ENCODE results near the gene CLCF1.

CLCF1 gene

DNA sequence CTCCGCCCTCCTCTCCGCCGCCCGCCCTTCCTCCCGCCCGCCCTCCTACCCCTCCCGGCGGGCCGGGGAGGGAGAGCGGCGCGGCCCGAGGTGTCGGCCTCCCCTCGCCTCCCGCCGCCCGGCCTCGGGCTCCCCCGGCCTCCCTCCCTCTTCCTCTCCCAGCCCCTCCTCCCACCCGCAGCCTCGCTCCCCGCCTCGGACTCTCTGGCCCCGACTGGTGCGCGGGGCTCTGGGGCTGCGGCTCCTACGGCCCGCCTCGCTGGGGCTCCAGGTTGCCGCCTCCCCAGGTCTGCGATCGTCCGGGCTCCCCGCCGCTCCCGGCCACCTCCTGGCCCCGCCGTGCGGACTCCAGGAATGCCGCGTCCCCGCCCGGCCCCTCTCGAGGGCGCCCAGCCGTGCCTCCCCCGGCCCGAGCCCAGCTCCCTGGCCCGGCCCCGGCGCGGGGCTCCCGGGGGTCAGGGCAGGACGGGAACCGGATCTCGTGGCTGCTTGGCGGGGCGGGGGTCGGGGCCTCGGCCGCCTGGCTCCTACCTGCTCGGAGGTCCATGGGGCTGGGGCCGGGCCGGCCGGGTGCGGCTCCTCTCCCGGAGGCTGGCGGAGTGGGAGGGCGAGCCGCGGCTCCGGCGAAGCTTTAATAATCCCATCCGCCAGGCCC, at the start of gene CLCF1:
TSS of gene CLCF1 (minus strand) at position 606 of the 655 bp plus-strand sequence. CDS start at position 547, 59 bp downstream.
- DNase-seq (ENCODE audit: low read depth in 2 of 2, low spot score in 1 of 2) = no peak

DNA sequence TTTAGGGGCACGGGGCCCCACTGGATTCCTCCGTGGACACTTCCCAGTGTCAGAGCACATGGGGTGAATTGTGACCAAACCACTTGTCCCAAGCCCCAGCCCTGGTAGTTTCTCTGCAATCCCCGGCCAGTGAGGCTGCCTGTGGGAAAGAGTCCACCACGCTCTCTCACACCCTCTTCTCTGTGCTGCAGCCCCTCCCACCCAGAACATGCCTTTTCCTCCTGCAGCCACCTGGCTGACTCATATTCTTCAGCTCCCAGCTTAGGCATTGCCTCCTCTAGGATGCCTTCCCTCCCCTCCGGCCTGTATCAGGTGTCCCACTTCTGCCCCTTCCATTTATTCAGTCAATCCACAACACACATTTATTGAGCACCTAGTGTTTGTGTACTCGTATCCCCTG, 49.5 kb upstream of the CLCF1 start:
- DNase-seq (ENCODE audit: low read depth in 2 of 2, low spot score in 1 of 2) = no peak

- no peak for DNase-seq (ENCODE audit: low read depth in 2 of 2, low spot score in 1 of 2)
Measured at GRCh38 chr11:67421430-67422031, 48.1 kb upstream of the CLCF1 start.

GRCh38 chr11:67420646-67421429, 47.4 kb upstream of the CLCF1 start:
- DNase-seq (ENCODE audit: low read depth in 2 of 2, low spot score in 1 of 2) = peak; percentile 98 to 99

- no peak for DNase-seq (ENCODE audit: low read depth in 2 of 2, low spot score in 1 of 2)
Measured at GRCh38 chr11:67420147-67420645, 46.8 kb upstream of the CLCF1 start.

DNA sequence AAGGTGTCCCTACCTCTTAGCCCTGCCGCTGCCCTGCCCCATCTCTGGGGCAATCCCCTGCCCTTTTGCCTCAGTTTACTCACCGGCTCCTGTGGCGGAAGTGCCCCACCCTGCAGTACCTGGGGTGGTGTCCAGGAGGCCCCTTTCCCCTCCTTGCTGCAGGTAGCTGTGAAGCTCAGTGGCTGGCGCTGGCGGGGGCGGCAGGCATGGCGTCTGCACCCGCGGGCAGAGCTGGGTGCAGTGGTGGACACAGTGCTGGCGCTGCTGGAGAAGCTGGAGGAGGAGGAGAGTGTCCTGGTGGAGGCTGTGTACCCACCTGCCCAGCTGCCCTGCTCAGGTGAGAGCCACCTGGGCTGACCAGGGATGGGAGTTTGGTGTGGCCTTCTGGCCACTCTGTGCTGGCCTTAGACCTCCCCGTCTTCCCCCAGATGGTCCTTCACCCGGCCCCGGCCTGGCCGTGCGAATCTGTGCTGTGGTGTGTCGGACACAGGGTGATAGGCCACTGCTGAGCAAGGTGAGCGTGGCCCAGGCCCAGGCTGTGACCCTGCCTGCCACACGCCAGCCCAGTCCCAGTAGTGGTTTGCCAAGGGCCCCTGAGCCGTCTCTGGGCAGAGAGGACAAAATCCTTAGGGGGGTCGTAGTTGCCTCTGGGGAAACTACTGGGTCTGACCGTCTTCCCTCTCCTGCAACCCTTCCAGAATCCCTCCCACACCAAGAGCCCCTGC, 46.1 kb upstream of the CLCF1 start:
- no peak for DNase-seq (ENCODE audit: low read depth in 2 of 2, low spot score in 1 of 2)

- no peak for DNase-seq (ENCODE audit: low read depth in 2 of 2, low spot score in 1 of 2)
Measured at GRCh38 chr11:67418476-67419281, 45.3 kb upstream of the CLCF1 start.

- DNase-seq (ENCODE audit: low read depth in 2 of 2, low spot score in 1 of 2) = no peak
Measured at GRCh38 chr11:67417425-67417824, 44.0 kb upstream of the CLCF1 start.

- DNase-seq (ENCODE audit: low read depth in 2 of 2, low spot score in 1 of 2) = peak in 1 of 2 donors; percentile 74
Measured at GRCh38 chr11:67416416-67417335, 43.3 kb upstream of the CLCF1 start.

DNA sequence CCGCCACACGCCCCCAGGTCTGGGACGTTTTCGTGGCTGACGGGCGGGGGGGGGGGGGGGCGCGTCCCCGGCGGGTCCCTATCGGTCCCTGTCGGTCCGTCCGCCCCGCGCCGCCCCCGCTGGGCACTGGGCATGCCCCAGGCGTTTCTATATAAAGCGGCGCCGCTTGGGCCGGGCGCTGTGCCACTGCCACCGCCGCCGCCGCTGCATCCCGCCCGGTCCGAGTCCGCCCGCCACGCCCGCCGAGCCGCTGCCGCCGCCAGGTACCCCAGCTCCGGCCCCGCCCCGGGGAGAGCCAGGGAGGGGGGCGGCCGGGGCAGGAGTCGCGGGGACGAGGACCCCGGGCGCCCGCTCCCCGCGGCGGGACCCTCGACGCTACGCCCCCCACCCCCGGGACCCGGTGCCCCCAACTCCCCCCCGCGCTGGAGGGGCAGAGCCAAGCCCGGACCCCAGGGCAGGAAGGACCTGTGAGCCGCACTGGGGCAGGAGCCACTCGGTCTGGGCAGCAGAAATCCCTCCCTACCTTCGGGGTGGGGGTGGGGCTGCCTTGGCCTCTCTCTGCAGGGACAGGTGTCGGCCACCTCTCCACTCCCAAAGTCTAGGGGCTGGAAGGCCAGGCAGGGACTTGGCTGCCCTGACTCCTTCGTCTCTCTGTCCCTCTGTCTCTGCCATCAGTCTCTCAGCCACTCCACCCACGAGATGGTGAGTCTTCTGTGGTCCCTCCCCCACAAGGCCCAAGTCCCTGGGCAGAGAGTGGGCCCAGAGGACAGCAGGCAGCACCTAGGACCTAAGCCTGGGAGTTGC, 42.3 kb upstream of the CLCF1 start, which contains the start of gene CARNS1:
TSS of gene CARNS1 (plus strand) at position 178 of the 804 bp plus-strand sequence. CDS start at position 700, 522 bp downstream.
- no peak for DNase-seq (ENCODE audit: low read depth in 2 of 2, low spot score in 1 of 2)

- DNase-seq (ENCODE audit: low read depth in 2 of 2, low spot score in 1 of 2) = no peak
Measured at GRCh38 chr11:67413266-67413849, 40.0 kb upstream of the CLCF1 start.

DNA sequence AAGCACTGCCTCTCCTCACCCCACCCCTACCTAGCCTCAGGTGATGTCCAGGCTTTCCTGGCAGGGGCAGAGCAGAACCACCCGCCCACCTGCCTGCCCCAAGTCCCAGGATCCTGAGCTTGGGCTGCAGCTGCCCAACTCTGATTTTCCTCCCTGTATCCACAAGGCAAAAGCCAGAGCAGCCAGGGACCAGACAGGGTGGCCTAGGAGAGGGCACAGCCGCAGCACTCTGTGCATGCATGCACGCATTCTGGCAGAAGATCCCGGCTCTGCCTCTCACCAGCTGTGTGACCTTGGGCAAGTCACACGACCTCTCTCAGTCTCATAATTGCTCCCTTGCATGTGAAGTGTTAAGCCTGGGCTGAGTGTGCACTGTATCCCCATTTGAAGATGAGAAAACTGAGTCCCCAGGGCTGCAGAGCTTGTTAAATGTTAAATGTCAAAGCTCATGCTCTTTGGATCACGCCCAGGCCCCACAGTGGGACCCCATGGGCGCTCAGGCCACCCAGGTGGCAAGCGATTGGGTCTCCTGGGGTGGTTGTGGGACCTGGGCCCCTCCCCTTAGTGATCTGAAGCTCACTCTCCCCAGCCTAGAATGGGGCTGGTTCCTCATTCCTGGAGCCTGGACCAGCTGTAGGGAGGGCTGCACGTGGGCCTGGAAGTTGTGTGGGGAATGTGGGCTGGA, 39.2 kb upstream of the CLCF1 start:
- no peak for DNase-seq (ENCODE audit: low read depth in 2 of 2, low spot score in 1 of 2)

- DNase-seq (ENCODE audit: low read depth in 2 of 2, low spot score in 1 of 2) = no peak
Measured at GRCh38 chr11:67411785-67412152, 38.4 kb upstream of the CLCF1 start.

GRCh38 chr11:67410984-67411784, 37.8 kb upstream of the CLCF1 start:
- no peak for DNase-seq (ENCODE audit: low read depth in 2 of 2, low spot score in 1 of 2)

DNA sequence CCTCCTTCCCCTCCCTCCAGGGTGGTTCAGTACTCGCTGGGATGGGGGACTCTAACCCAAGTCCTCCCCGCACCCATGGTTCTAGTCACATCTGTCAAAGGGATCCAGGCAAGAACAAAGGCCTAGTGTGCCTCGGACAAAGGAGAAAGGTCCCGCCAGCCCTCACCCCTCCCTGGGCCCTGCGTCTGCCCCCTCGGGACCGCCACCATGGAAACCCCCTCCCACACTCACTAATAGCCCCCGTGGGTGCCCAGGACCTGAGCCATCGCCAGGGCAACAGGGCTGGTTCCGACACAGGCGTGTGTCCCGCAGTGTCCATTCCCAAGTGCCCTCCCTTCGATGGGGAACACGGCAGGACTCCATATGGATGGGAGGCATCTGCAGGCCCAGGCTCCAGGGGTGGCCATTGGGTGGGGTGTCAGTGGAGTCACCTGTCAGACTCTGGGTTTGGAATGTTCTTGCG, 37.0 kb upstream of the CLCF1 start:
- DNase-seq (ENCODE audit: low read depth in 2 of 2, low spot score in 1 of 2) = no peak

- DNase-seq (ENCODE audit: low read depth in 2 of 2, low spot score in 1 of 2) = no peak
Measured at GRCh38 chr11:67409781-67410368, 36.5 kb upstream of the CLCF1 start.
